ENCODE results near the gene MYO1H.
"Not testable (repeated sequence)": the region's sequence is repeated elsewhere in the genome, so short reads cannot be mapped to it uniquely, and the experiment has no call there.

Gene MYO1H, protein sequence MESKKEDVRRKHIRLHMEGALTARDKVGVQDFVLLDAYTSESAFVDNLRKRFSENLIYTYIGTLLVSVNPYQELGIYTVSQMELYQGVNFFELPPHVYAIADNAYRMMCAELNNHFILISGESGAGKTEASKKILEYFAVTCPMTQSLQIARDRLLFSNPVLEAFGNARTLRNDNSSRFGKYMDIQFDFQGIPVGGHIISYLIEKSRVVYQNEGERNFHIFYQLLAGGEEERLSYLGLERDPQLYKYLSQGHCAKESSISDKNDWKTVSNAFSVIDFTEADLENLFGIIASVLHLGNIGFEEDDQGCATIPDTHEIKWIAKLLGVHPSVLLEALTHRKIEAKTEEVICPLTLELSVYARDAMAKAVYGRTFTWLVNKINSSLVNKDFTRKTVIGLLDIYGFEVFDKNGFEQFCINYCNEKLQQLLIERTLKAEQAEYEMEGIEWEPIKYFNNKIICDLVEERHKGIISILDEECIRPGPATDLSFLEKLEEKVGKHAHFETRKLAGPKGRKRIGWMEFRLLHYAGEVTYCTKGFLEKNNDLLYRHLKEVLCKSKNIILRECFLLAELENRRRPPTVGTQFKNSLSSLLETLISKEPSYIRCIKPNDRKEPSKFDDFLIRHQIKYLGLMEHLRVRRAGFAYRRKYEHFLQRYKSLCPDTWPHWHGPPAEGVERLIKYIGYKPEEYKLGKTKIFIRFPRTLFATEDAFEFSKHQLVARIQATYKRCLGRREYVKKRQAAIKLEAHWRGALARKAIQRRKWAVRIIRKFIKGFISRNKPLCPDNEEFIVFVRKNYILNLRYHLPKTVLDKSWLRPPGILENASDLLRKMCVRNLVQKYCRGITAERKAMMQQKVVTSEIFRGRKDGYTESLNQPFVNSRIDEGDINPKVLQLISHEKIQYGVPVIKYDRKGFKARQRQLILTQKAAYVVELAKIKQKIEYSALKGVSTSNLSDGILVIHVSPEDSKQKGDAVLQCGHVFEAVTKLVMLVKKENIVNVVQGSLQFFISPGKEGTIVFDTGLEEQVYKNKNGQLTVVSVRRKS

DNA sequence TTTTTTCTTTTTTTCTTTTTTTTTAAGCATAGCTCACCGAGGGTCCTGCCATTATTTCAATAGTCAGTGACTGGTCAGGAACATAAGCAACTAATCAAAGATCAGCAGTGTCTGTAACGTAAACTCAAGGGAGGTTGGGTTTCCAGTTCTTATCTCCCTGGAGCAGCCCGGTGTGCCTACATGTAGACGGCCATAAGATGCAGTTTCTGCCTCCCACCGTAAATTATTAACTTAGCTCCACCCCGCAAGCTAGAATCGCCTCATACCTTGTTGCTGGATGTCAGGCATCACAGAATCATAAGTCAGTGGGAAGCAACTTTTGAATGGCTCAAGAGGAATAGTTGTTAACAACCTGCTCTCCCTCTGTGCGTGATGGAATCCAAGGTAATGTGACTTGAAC is at the start of gene MYO1H:
MYO1H (plus strand) TSS at position 312 of the 400 bp plus-strand sequence; CDS start at position 373, 61 bp downstream.
- in situ Hi-C loops (cut with MboI; ENCODE audit: low sequenced_read_pairs) = no loop called here

DNA sequence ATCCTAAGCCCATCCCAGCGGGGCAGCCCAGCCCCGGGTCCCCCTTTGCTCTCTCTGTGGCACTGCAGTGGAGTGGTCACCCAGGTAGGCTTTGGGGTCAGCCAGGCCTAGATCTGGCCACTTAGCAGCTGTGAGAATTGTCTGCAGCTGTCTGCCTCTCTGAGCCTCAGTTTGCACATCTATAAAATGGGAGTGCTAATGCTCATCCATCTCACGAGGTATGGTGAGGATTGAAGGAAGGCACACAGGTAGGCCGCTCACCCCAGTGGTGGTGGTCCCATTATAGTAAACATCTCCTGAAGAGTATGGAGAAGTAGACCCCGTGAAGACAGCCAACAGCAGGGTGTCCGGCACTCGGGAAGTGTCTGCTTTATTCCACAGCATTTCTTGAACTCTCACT is 47.9 kb upstream of the MYO1H start:
- in situ Hi-C loops (cut with MboI; ENCODE audit: low sequenced_read_pairs) = no loop called here

DNA sequence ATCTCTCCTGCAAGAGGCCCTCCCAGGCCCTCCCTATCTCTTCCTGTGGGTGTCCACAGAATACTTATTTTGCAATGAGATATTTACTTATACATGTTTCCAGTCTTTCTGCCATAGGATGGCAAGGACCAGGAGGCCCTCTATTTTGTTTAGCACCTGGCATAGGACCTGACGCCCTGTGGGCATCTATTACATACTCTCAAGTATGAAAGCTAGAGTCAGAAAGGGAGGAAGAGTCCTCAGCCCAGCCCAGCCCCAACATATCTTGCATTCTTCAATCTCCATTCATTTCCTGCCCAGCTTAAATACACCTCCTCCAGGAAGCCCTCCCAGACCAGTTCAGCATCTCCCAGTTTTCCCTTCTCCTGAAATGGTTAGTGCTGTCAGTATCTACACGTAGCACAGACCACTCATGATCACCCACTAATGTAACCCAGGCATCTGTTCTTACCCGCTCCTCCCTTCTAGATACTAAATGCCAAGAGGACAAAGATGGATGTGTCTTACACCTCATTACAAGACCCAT is 46.0 kb upstream of the MYO1H start:
- in situ Hi-C loops (cut with MboI; ENCODE audit: low sequenced_read_pairs) = no loop called here

DNA sequence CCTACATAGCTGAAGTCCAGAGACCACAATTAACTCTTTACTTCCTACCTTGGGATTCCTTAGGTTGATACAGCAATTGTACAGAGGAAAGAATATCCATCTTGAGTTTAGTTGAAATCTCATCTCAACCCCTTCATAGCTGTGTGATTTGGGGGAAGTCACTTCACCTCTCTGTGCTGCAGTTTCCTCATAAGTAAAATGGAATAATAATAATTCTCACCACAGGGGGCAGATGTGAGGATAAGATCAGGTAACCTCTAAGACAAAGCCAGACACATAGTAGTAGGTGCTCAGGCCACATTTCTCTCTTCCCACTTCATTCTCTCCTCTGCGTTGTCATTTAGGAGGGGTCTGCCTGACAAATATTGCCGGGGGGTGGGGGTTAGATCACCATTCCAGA is 45.3 kb upstream of the MYO1H start:
- in situ Hi-C loops (cut with MboI; ENCODE audit: low sequenced_read_pairs) = no loop called here

DNA sequence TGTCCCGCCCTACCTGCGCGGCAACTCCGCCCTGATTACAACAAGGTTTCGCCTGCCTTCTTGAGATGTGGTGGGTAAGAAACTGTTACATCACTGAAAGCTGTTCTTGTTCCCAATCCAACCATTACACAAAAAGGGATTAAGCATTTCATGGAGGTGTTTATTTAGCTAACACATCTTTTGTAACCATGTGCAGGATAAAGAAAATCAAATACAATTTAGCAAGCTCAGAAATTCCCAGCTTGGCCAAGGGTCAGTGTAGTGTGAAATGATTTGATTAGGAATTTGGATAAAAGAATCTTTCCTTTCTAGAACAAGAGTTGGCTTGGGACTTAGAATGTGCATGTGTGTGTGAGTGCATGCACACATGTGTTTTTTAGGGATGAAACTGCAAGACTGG is 44.9 kb upstream of the MYO1H start:
- in situ Hi-C loops (cut with MboI; ENCODE audit: low sequenced_read_pairs) = no loop called here

DNA sequence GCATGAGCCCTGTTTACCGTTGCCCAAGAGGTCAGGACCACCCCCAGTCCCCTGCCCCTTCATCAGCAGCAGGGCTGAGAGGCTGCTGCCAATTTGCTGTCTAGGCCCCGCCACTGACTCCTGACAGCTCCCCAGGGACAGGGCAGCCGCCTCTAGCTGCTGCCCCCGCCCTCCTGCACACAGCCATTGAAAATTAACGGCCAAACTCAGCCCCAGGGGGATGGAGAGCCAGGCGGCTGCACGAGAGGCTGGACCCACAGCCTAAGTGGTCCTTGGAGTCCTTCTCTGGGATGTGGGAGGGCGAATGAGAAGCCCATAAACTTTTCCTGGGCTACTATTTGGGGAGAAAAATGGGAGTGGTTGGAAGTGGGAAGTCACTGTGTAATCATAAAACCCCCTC is 43.2 kb upstream of the MYO1H start:
- in situ Hi-C loops (cut with MboI; ENCODE audit: low sequenced_read_pairs) = no loop called here

DNA sequence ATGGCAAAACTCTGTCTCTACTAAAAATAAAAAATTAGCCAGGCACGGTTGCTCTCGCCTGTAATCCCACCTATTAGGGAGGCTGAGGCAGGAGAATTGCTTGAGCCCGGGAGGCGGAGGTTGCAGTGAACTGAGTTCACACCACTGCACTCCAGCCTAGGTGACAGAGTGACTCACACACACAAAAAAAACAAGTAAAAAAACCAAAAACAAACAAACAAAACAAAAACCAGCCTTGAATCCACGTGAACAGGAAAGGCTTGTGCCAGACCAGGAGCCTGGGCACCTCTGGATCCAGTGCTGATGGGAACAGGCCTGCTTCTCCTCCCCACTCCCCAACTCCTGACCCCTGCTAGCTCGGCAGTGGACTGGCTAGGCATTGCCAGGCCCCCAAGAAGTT is 42.2 kb upstream of the MYO1H start:
- in situ Hi-C loops (cut with MboI; ENCODE audit: low sequenced_read_pairs) = no loop called here

DNA sequence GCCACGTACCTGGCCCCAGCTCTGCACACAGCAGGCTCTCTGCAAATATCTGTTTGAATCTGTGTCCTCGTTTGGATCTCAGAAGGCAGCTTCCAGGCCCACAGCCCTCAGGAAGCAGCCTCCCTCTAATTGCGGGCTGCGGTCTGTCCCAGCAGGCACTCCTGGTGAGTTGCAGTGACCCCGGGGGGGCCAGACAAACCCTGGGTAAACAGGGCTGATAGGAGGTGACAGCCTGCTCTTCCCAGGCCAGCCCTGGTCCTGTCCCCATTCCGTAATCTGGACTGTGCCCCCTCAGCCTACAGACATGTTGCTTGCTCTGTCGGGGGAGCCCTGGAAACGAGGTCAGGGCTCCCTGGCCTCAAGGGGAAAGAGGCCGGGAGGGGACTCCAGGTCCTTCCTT is 40.6 kb upstream of the MYO1H start:
- in situ Hi-C loops (cut with MboI; ENCODE audit: low sequenced_read_pairs) = no loop called here

DNA sequence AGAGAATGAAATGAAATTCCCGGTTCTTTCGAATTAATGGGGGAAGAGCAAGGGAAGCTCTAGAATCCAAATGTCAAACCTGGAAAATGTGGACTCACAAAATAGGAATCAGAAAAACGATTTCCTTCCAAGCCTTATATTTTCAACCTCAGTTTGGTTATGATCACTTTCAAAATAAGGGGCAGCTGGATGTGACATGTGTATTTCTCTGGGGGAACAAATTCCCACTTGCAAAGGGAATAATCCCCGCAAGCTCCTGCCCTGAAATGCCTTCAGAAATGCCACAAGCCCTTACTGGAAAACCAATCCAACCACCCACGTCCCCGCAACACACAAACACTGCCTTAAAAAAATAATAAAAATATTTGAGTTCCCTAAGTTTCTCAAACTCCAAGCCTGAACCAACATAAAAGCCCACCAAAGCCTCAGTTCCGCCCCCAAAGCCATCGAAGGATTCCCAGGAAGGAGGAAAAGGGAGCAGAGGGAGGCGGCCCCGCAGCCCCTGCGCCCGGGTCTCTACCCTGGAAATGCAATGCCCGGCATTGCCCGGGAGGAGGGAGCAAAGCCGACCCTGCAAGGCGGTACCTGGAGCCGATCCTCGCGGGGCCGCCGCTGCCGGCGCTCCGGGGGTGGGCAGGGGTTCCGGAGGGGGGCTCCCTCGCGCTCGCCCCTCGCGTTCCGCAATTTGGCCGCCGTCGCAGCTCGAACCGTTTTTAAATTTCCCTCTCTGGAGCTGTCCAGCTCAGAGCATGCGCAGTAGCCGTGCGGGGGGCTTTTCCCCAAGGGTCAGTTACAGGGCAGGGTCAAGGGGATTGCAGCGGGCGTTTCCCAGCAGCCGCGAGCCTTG is 38.9 kb upstream of the MYO1H start, which contains the start of gene FOXN4:
FOXN4 (minus strand) TSS at position 751 of the 847 bp plus-strand sequence. CDS start 963 bp downstream, outside the sequence.
- in situ Hi-C loops (cut with MboI; ENCODE audit: low sequenced_read_pairs) = no loop called here

DNA sequence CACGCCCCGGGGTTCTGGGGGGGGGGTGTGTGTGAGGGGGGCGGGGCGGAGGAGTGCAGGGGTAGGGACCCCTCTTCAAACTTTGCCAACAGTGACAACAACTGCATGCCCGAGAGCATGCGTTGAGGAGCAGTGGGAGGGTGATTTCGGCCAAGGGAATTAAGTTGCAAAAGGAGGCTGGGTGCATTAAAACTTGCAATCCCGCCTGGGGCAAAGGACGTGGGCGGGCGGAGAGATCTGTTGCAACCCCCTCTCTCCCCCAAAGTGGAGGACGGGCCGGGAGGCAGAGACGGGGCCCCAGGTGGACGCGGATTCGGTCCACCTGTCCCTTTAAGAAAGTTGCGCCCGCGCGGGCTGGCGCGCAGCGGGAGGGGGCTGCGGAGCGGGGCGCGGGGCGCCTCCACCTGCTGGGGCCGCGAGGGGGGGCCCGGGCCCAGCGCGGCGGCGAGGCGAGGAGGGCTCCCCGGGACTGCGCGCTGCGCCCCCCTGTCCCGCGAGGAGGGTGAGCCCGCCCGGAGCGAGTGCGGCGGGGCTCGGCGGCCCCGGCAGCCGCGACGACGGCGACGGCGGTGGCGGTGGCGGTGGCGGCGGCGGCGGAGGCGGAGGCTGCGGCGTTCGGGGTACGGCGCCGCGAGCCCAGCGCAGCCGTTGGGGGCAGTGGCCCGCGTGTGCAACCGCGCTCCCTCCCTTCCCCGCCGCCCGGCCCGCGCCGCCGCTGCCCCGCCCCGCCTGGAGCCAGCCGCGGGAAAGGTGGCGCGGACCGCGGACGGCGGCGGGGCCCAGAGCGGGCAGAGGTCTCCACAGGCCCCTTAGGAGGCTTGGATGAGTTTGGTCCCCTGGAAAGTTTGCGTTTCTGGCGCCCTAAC is 38.1 kb upstream of the MYO1H start:
- in situ Hi-C loops (cut with MboI; ENCODE audit: low sequenced_read_pairs) = no loop called here

DNA sequence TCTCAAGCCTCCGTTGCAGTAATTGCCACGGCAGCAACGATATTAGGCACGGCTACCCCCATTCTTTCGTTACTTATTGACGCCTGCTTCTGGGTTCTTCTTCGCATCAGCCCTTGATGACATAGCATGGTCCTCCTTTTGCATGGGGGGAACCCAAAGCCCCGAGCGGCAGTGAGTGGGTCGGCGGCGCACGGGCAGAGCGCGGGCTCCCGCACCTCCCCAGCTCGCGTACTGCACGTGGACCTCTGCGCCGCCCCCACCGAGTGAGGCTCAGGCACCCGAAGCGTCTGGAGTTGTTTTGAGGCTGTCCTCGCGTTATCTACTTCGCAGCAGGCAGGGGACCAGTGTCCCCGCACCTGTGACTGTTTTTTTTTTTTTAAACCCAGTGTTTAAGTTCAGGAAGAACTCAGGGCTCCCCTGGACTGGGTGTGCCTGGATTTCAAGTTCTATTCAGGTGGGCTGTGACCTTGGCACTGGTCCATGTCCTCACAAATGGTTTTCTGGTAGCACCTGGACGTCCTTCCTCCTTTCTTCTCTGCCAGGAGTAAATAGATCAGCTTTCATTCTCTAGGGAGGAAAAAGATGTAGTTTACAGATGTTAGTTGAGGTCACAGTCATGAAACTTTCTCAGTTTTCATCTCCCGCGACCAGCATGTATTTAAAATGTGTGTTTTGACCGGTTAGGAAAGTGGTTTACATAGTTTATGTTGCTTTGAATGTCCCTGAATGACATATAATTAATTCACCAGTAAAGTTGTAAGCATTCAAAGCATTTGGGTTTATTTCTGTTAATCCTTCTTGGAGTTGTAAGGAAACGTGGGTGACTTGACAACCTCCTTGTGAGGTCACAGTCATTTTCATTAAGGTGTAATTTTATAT is 37.2 kb upstream of the MYO1H start:
- in situ Hi-C loops (cut with MboI; ENCODE audit: low sequenced_read_pairs) = no loop called here

DNA sequence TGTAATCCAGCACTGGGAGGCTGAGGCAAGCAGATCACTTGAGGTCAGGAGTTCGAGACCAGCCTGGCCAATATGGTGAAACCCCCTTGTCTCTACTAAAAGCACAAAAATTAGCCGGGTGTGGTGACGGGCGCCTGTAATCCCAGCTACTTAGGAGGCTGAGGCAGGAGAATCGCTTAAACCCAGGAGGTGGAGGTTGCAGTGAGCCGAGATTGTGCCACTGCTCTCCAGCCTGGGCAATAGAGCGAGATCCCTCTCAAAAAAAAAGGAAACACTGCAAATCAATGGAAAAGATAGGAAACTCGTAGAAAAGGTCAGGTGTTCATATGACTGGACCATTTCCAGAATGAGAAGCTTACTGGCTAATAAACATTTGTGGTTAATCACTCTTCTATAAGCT is 26.4 kb upstream of the MYO1H start:
- in situ Hi-C loops (cut with MboI; ENCODE audit: low sequenced_read_pairs) = not testable (repeated sequence)

DNA sequence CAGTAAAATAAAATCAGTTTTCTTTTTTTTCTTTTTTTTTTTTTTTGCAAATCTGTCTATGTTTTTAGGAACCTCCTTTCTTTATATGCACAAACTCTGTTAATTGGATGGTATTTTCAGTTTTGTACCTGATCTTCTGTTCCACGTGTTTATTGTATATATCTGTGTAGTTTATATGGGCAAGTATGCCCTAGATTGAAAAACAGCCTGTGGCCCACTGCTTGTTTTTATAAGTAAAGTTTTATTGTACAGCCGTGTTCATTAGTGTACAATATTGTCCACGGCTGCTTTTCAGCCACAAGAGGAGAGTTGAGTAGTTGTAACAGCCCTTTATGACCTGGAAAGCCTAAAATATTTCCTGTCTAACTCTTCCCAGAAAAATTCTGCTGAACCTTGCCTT is 18.7 kb upstream of the MYO1H start:
- in situ Hi-C loops (cut with MboI; ENCODE audit: low sequenced_read_pairs) = no loop called here

DNA sequence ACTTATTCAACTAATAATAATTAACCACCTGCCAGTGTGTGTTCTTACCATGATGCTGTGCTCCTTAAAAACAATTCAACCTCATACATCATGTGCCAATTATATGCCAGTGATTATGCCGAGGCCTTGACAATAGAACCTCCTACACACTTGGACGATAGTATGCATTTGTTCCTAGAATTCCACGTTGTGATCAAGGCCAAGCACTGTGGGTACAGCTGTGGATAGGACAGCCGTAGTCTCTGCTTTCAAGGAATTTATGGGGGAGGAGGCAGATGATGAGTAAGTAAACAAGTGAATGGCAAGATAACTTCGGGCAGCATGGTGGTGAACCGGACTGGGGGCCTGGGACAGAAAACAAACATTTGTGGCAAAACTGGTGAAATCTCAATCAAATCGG is 18.0 kb upstream of the MYO1H start:
- in situ Hi-C loops (cut with MboI; ENCODE audit: low sequenced_read_pairs) = no loop called here

DNA sequence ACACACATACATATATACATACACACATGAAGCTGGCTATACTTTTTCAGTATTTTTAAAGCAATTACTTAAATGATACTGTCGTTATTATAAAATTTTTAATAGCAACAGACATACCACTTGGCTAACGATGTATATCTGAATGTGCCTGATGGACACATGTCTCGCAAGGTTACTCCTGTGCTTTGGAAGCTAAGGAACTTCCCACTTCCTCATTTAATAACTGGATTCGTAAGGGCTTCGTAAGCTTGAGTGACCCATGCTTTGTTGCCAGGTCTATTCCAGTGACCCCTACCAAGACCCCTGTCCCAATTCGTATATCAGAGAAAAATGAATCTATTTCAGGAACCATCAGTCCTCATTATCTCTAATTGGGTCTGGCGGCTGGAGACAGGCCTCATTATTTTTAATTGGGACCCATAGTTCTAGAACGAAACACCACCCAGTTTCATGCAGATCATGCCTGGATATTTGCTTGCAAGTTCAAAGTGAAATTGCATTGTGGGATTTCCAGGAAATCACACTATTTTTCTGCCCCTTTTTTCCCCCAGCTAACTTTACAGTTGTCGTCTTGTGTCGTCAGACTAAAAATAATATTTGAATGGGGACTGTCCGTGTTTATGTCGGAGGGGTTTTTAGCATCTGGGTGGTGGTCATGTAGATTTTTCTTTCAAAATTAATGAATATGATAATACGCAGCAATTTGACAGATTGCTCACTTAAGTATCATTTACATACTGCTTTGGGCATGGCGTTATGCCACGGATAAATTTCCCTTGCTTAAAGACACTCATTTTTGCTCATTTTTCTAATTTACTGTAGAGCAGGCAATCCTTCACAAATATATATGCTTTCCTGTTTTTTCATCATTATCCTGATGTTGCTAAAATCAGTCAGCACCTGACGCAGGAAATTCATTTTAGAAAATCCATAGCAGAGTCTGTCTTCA is 17.1 kb upstream of the MYO1H start:
- in situ Hi-C loops (cut with MboI; ENCODE audit: low sequenced_read_pairs) = no loop called here

DNA sequence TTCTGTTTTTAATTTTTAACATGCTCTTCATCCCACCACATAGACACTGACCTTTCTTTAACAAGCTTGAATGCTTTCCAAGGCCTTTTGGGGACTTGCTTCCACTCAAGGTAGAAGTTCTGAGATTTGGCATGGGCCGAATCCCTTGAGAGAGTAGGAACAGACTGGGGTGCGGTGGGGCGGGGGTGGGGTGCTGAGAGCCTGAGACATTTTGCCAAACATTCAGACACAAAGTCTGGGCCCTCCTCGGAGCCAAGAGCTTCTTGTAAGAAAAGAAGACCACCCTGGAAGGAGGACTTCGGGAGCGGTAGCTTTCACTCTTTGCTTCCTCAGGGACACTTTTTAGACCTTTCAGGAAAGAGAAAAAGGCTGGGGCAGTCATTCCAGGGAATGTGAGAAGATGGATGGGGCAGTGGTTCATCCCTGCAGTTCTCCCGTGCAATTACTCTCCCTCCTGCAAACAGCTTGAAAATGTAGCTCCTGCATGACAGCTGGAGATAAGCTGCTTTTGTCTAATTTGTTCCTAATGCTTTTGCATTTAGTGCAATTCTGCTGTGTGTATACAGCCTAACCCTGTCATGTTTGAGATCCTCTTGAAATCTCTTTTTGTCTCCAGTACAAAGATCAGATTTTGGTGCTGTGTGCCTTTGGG is 16.3 kb upstream of the MYO1H start:
- in situ Hi-C loops (cut with MboI; ENCODE audit: low sequenced_read_pairs) = no loop called here

DNA sequence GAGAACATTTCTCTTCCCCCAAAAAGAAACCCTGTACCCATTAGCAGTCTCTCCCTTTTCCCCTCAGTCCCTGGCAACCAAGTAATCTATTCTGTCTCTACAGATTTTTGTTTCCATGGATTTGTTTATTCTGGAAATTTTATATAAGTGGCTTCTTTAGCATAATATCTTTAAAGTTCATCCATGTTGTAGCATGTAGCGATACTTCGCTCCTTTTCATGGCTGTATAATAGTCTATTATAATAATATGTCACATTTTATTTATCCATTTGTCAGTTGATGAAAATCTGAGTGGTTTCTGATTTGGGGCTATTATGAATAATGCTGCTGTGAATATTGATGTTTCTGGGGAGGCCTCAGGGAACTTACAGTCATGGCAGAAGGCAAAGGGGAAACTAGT is 12.8 kb upstream of the MYO1H start:
- in situ Hi-C loops (cut with MboI; ENCODE audit: low sequenced_read_pairs) = no loop called here
